NB4 (cell line): ENCODE data around the gene COL5A2.

Source experiments
- CTCF ChIP-seq: IDR thresholded peaks from one replicate; pipeline ENCODE4 v1.5.1; 2012; ENCODE audit warnings: low read depth, low read length
- MAX ChIP-seq: IDR thresholded peaks from 2 replicates; pipeline ENCODE4 v1.6.1; 2011; ENCODE audit warnings: low read depth, low read length

DNA sequence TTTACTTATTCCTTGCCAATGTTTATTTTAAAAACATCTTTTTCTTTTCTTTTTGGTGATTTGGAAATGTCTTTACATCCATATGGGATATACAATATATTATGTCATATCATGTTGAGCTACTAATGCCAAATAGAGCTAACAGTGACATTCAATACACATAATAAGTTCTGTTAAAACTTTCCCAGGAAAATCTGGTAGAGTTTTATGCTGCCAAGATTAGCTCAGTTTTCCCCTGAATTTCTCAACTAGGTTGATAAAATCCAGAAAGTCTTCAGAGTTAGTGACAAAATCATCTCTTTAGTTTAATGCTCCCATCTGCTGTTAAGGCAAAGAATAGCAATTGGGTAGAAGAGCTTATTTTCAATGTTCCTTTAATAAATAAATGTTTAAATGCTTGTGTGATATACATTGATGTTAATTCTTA lies 195.5 kb downstream of the COL5A2 start:
- TF ChIP-seq CTCF (no peak), MAX (no peak)
